GM19238 (cell line): ENCODE data around the gene PPFIA3.

Source experiments
- DNase-seq: peaks from one replicate; pipeline ENCODE4 v3.0.0; 2011; ENCODE audit warnings: low spot score; ENCODE audit not compliant: insufficient read length

The PPFIA3 gene

GRCh38 chr19:49148784-49149651 lies 29.7 kb downstream of the PPFIA3 start:
- peak; percentile 67 for DNase-seq

- no peak for DNase-seq
Observed at GRCh38 chr19:49149652-49150105, 30.3 kb downstream of the PPFIA3 start.

GRCh38 chr19:49150106-49150943 lies 31.0 kb downstream of the PPFIA3 start:
- peak; percentile 52 for DNase-seq

GRCh38 chr19:49150944-49151243 lies 31.6 kb downstream of the PPFIA3 start:
- no peak for DNase-seq

GRCh38 chr19:49151267-49152118 lies 32.1 kb downstream of the PPFIA3 start:
- no peak for DNase-seq

GRCh38 chr19:49152119-49152550 lies 32.8 kb downstream of the PPFIA3 start:
- no peak for DNase-seq

GRCh38 chr19:49153167-49153809 lies 33.9 kb downstream of the PPFIA3 start:
- no peak for DNase-seq

GRCh38 chr19:49154279-49154678 lies 34.9 kb downstream of the PPFIA3 start:
- DNase-seq: no peak

GRCh38 chr19:49155005-49155819 lies 35.9 kb downstream of the PPFIA3 start, which contains the start of gene HRC:
Gene HRC, minus strand, starts transcription at chr19:49155396. Its CDS starts 159 bp downstream, at chr19:49155237.
- DNase-seq: no peak

- no peak for DNase-seq
Observed at GRCh38 chr19:49155820-49156346, 36.5 kb downstream of the PPFIA3 start.

GRCh38 chr19:49157445-49158224 lies 38.3 kb downstream of the PPFIA3 start, which contains the start of gene TRPM4:
Gene TRPM4, plus strand, starts transcription at chr19:49157792. Its CDS starts 75 bp downstream, at chr19:49157867.
- DNase-seq: no peak

- DNase-seq: no peak
Observed at GRCh38 chr19:49160450-49161189, 41.3 kb downstream of the PPFIA3 start.

- DNase-seq: no peak
Observed at GRCh38 chr19:49161987-49162386, 42.6 kb downstream of the PPFIA3 start.

- DNase-seq: no peak
Observed at GRCh38 chr19:49165111-49165750, 45.9 kb downstream of the PPFIA3 start.

GRCh38 chr19:49165865-49166301 lies 46.5 kb downstream of the PPFIA3 start:
- no peak for DNase-seq

GRCh38 chr19:49167857-49168409 lies 48.6 kb downstream of the PPFIA3 start:
- DNase-seq: no peak

- DNase-seq: no peak
Observed at GRCh38 chr19:49168421-49168820, 49.1 kb downstream of the PPFIA3 start.
